GM18951 (cell line): ENCODE measurements around the gene HDAC4.

Experiments used
- POLR2A ChIP-seq: IDR thresholded peaks from 4 replicates; pipeline ENCODE4 v1.6.1; 2011; ENCODE audit warnings: mild to moderate bottlenecking; ENCODE audit not compliant: insufficient read length, insufficient read depth; ENCODE audit errors: extremely low read depth
- in situ Hi-C: fragments of 300-500 bp; cut with MboI; formaldehyde crosslinking; loops from one replicate; pipeline ENCODE4 v1.12.0; 2022; ENCODE audit warnings: low sequenced_read_pairs, mixed read lengths, inconsistent platforms; ENCODE audit not compliant: unreplicated experiment

HDAC4 gene

GRCh38 chr2:239291475-239292350, 109.1 kb downstream of the HDAC4 start:
- no peak for TF ChIP-seq POLR2A
- in situ Hi-C loops: no loop called here

- in situ Hi-C loops: no loop called here
- TF ChIP-seq POLR2A: no peak
Measured at GRCh38 chr2:239290618-239291474, 110.0 kb downstream of the HDAC4 start.

- in situ Hi-C loops: no loop called here
- no peak for TF ChIP-seq POLR2A
Measured at GRCh38 chr2:239289545-239289944, 111.3 kb downstream of the HDAC4 start.

- in situ Hi-C loops: no loop called here
- TF ChIP-seq POLR2A: no peak
Measured at GRCh38 chr2:239288951-239289511, 111.8 kb downstream of the HDAC4 start.

- in situ Hi-C loops: no loop called here
- TF ChIP-seq POLR2A: no peak
Measured at GRCh38 chr2:239288237-239288636, 112.6 kb downstream of the HDAC4 start.

DNA sequence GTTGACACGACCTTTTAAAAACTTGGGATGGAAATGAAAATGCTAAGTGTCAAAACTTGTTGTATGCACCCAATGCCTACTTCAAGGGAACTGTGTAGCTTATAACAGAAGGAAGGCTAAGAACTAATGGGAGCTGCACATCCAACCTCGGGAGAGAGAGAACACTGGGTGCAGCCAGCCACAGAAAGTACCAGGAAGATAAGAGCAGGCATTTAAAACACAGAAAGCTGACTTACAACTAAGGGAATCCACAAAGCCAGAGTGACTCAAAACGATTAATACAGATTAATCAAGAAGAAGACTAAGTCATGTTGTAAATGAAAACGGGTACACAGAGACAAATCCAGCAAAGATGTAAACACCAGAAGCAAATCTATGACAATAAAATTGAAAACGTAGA, 113.4 kb downstream of the HDAC4 start:
- in situ Hi-C loops: no loop called here

GRCh38 chr2:239286901-239287300, 113.9 kb downstream of the HDAC4 start:
- in situ Hi-C loops: no loop called here

More for the DNA sequence above, 113.4 kb downstream of the HDAC4 start:
- no peak for TF ChIP-seq POLR2A

DNA sequence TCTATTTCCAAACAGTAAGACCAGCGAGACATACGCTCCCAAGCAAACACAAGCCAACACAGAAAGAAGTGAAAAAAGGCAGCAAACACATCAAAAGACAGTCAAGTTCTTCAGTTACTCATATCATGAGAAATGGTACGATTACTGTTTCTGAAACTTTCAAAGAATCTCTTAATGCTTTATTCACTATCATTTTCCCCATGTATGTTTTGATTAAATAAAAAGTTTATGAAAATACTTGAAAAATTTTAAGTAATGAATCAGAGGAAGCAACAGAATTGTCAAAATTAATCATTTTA, 114.9 kb downstream of the HDAC4 start:
- TF ChIP-seq POLR2A: no peak
- in situ Hi-C loops: no loop called here

More at GRCh38 chr2:239286901-239287300, 113.9 kb downstream of the HDAC4 start:
- no peak for TF ChIP-seq POLR2A

DNA sequence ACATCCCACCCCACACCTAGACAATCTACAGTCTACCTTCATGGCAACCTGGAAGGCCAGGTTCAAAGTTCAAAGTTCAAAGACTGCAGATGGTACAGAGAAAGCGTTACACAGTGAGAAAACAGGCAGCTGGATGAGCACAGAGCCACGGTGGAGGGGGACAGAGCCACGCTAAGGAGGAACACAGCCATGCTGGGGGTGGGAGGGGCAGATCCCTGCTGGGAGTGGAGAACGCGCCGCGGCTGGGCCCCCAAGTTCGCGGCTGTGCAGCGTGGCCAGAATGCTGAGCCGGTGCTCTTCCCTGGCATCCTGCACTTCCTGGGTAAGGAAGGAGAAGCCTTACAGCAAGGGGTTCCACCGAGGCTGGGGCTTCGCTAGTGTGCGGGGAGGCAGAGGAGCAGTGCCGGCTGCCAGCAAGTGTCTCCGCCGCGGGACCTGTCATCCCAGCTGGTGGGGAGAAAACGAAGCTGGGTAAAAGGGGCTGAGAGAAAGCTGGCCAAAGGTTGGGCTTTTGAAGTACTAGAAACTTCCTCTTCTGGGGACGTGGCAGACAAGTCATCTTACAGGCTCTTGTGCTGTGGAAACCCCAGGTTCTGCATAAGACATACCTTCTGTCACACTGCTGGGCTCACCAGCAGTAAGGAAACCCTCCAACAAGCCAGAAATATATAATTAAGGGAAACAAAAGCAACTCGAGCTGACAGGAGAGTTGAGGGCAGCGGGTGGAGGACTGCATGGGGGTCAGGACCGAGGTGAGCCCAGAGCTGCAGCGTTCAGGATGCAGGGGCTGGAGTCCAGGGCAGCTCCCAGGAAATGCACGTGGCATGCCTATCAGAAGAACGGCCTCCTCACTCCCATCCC, 115.5 kb downstream of the HDAC4 start:
- in situ Hi-C loops: no loop called here
- TF ChIP-seq POLR2A: no peak

GRCh38 chr2:239283961-239284795, 116.6 kb downstream of the HDAC4 start:
- TF ChIP-seq POLR2A: no peak
- in situ Hi-C loops: no loop called here

DNA sequence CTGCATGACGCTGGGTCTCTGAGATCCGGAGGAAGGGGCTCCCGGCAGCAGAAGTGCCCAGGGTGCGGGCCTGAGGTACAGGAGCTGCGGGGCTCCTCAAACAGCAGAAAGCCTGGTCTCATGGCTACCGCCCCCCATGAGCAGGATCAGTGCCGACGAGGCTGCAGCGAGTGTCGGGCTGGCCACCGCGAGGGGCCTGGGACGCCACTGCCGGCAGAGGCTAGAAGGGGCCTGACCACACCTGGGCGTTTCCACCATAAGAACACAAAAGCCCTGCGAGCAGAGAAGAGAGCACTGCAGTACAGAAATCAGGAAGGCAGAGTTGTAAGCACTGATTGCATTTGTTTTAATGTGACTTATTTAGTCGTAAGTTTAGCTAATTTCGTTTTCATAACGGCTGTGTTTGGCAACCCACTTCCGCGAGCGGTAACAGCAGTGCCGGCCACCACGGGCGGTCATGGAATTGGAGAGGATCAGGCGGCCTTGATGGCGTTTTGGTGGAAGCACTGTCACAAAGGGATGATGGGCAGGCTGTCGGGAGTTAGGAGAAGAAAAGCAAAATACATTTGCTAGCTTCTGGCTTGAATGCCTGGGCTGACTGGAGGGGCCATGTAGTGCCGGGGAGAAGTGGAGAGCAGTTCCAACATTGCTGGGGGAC, 117.4 kb downstream of the HDAC4 start:
- TF ChIP-seq POLR2A: no peak
- in situ Hi-C loops: no loop called here
